ENCODE data around the gene OTOS.
A peak's percentile ranks its signal among the peaks of the same experiment; 100 is the strongest.

Gene OTOS

GRCh38 chr2:240183006-240183874 lies 42.8 kb upstream of the OTOS start:
- no peak for TF ChIP-seq CTCF (conservative IDR thresholded peaks at IDR 0.05; ENCODE audit: low read depth, low read length)
- DNase-seq (ENCODE audit: low read depth) = no peak
- H3K4me3 ChIP-seq (ENCODE audit: low read depth, low read length) = no peak overlapping the region

GRCh38 chr2:240182476-240182875 lies 42.0 kb upstream of the OTOS start:
- no peak for TF ChIP-seq CTCF (conservative IDR thresholded peaks at IDR 0.05; ENCODE audit: low read depth, low read length)
- DNase-seq (ENCODE audit: low read depth) = no peak

GRCh38 chr2:240182001-240182400 lies 41.5 kb upstream of the OTOS start:
- no peak overlapping the region for H3K4me3 ChIP-seq (ENCODE audit: low read depth, low read length)
- no peak for DNase-seq (ENCODE audit: low read depth)
- no peak for TF ChIP-seq CTCF (conservative IDR thresholded peaks at IDR 0.05; ENCODE audit: low read depth, low read length)

More at GRCh38 chr2:240182476-240182875, 42.0 kb upstream of the OTOS start:
- no peak overlapping the region for H3K4me3 ChIP-seq (ENCODE audit: low read depth, low read length)

- DNase-seq (ENCODE audit: low read depth) = no peak
- no peak overlapping the region for H3K4me3 ChIP-seq (ENCODE audit: low read depth, low read length)
- TF ChIP-seq CTCF (conservative IDR thresholded peaks at IDR 0.05; ENCODE audit: low read depth, low read length) = no peak
These were observed 39.6 kb upstream of the OTOS start for GRCh38 chr2:240179941-240180666.

- no peak for TF ChIP-seq CTCF (conservative IDR thresholded peaks at IDR 0.05; ENCODE audit: low read depth, low read length)
- H3K4me3 ChIP-seq (ENCODE audit: low read depth, low read length) = no peak overlapping the region
- DNase-seq (ENCODE audit: low read depth) = peak; percentile 3
These were observed 38.8 kb upstream of the OTOS start for GRCh38 chr2:240179186-240179815.

- no peak overlapping the region for H3K4me3 ChIP-seq (ENCODE audit: low read depth, low read length)
- no peak for TF ChIP-seq CTCF (conservative IDR thresholded peaks at IDR 0.05; ENCODE audit: low read depth, low read length)
- no peak for DNase-seq (ENCODE audit: low read depth)
These were observed 38.1 kb upstream of the OTOS start for GRCh38 chr2:240178564-240178963.

All from choroid plexus epithelial cell (primary cell).